ENCODE results near the gene SPECC1L. TPM values are rescaled to one million over a fixed set of nuclear protein-coding genes. Genes with fewer than 3 reads are reported as not detected.

The SPECC1L gene
- total RNA-seq, 1 experiment from 2014 or later = 40.8 TPM

DNA sequence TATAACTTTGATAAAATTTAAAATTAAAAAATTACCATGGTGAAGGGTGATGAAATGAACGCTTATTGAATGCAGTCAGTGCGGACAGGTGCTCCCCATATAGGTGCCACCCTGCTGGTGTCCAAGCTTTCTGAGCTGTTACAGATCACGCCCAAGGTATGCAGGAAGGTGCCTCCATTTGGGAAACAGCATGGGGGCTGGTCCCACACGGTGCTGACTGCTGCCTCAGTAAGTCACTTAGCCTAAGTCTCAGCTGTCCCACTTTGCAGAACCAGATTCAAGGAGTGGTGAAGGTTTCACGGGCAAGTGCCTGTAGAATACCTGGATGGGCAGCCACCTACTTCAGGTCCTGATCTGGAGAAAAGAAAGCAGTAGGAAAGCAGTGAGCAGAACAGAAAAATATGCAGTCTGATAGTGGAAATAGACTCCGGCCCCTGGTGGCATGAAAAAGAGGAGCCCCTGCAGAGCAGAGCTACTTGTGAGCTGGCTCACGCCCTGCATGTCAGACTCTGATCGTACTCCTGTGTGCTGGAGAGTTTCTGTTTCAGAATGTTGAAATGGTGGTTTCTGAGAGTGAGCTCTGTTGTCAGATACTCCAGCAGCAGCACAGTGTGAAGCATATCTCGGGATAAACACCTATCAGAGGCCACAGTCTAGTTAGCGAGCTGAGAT is 189.9 kb downstream of the SPECC1L start:
- BruUV-seq (replicated peaks) = no TSS peak
- Histone ChIP-seq H3K9me2 (ENCODE audit: insufficient read depth) (no peaks in the 10 kb centered on the region), H3K36me3 (ENCODE audit: control insufficient read depth in 1 of 2, insufficient read depth in 2 of 2, low read length in 2 of 2) (no peaks in the 10 kb centered on the region), H3K4me3 (replicated peaks in 1 of 2; ENCODE audit: low read depth in 1 of 2, low read length in 2 of 2) (no peak overlapping the region), H3K4me2 (ENCODE audit: low read length) (no peak overlapping the region), H3K27me3 (ENCODE audit: insufficient read depth, low read length) (no peaks in the 10 kb centered on the region), H3K4me1 (ENCODE audit: control insufficient read depth in 1 of 2, insufficient read depth in 2 of 2, low read length in 2 of 2) (peaks cover 4 to 13% of the 10 kb centered on the region in 2 experiments), H3K79me2 (ENCODE audit: insufficient read depth, low read length) (no peaks in the 10 kb centered on the region), H4K20me1 (ENCODE audit: insufficient read depth) (no peaks in the 10 kb centered on the region), H3K9me3 (ENCODE audit: control insufficient read depth in 1 of 2, insufficient read depth in 1 of 2, low read depth in 1 of 2, low read length in 2 of 2) (no peaks in the 10 kb centered on the region), H2AFZ (ENCODE audit: low read depth, low read length, poor library complexity, severe bottlenecking) (no peak overlapping the region), H3K27ac (ENCODE audit: low read depth, low read length) (no peak overlapping the region), H3K9ac (ENCODE audit: low read length) (no peak overlapping the region)
- POLR2A ChIA-PET = no interaction called here
- RAD21 ChIA-PET (ENCODE audit: low non-redundant PET in 1 of 2, low total read pairs in 2 of 2, uncharacterized antibody in 2 of 2, unreplicated experiment in 2 of 2) = no interaction called here
- TF ChIP-seq, protein P1, sequence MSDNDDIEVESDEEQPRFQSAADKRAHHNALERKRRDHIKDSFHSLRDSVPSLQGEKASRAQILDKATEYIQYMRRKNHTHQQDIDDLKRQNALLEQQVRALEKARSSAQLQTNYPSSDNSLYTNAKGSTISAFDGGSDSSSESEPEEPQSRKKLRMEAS (IDR thresholded peaks at IDR 0.05) = no peak
- TF ChIP-seq POLR2AphosphoS5 (IDR thresholded peaks at IDR 0.05; ENCODE audit: low read depth, low read length) = no peak
- TF ChIP-seq YY1 (IDR thresholded peaks at IDR 0.05; ENCODE audit: extremely low read depth, insufficient replicate concordance, low read depth, low read length) = no peak
- TF ChIP-seq CBX3 (IDR thresholded peaks at IDR 0.05; ENCODE audit: low read depth) = no peak
- no peak for TF ChIP-seq SRF (IDR thresholded peaks at IDR 0.05; ENCODE audit: low read depth)
- TF ChIP-seq EZH2 (IDR thresholded peaks at IDR 0.05) = no peak
- CTCF ChIA-PET = no interaction called here
- ATAC-seq = no peak
- intact Hi-C loops (cut with micrococcal nuclease) = no loop called here
- DNase-seq (ENCODE audit: low read depth, low spot score) = no peak

DNA sequence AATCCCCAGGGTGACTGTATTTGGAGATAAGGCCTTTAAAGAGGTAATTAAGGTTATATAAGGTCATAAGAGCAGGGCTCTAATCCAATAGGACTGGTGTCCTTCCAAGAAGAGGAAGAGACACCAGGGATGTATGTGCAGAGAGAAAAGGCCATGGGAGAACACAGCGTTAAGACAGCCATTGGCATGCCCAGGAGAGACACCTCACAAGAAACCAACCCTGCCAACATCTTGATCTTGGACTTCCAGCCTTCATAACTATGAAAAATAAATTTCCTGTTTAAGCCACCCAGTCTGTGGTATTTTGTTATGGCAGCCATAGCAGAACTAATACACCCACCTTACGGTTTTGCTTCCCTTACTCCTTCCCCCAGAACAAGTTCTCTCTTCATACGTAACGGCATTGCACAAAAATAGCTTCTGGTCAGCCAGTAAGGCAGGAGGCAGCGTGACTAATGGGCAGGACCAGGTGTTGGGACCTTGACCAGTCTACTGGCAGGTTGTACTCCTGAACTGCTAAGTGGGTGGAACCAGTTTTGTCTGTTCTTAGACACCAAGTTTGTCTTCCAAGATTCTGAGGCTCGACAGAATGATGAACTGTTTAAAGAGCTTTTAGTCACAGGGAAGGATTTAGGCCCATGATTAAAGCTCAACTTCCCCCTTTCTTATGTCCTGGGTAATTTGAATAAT is 192.6 kb downstream of the SPECC1L start:
- H3K4me1 ChIP-seq (ENCODE audit: control insufficient read depth in 1 of 2, insufficient read depth in 2 of 2, low read length in 2 of 2) = peaks cover 25 to 36% of the 10 kb centered on the region in 2 experiments
- H3K79me2 ChIP-seq (ENCODE audit: insufficient read depth, low read length) = no peaks in the 10 kb centered on the region
- no peak overlapping the region for H3K4me3 ChIP-seq (replicated peaks in 1 of 2; ENCODE audit: low read depth in 1 of 2, low read length in 2 of 2)
- no peaks in the 10 kb centered on the region for H4K20me1 ChIP-seq (ENCODE audit: insufficient read depth)
- no peak overlapping the region for H3K9ac ChIP-seq (ENCODE audit: low read length)
- ATAC-seq (no peak), DNase-seq (ENCODE audit: low read depth, low spot score) (no peak)
- BruUV-seq (replicated peaks) = no TSS peak
- TF ChIP-seq, protein P2, sequence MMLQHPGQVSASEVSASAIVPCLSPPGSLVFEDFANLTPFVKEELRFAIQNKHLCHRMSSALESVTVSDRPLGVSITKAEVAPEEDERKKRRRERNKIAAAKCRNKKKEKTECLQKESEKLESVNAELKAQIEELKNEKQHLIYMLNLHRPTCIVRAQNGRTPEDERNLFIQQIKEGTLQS (IDR thresholded peaks at IDR 0.05) = no peak
- TF ChIP-seq FOSL1 (IDR thresholded peaks at IDR 0.05; ENCODE audit: low read depth) (no peak), ZFX (IDR thresholded peaks at IDR 0.05) (no peak), YY1 (IDR thresholded peaks at IDR 0.05; ENCODE audit: extremely low read depth, insufficient replicate concordance, low read depth, low read length) (no peak), SRF (IDR thresholded peaks at IDR 0.05; ENCODE audit: low read depth) (no peak), EZH2phosphoT487 (IDR thresholded peaks at IDR 0.05; ENCODE audit: borderline replicate concordance) (no peak), CBX3 (IDR thresholded peaks at IDR 0.05; ENCODE audit: low read depth) (no peak), JUND (IDR thresholded peaks at IDR 0.05) (no peak), CEBPB (IDR thresholded peaks at IDR 0.05; ENCODE audit: low read depth) (no peak), EGR1 (IDR thresholded peaks at IDR 0.05; ENCODE audit: low read depth) (no peak), POLR2AphosphoS5 (IDR thresholded peaks at IDR 0.05; ENCODE audit: low read depth, low read length) (no peak), SP1 (IDR thresholded peaks at IDR 0.05; ENCODE audit: low read depth) (no peak), SIN3A (IDR thresholded peaks at IDR 0.05; ENCODE audit: low read depth) (no peak)
- TF ChIP-seq, protein P1 (IDR thresholded peaks at IDR 0.05) = no peak
- TF ChIP-seq, protein P3, sequence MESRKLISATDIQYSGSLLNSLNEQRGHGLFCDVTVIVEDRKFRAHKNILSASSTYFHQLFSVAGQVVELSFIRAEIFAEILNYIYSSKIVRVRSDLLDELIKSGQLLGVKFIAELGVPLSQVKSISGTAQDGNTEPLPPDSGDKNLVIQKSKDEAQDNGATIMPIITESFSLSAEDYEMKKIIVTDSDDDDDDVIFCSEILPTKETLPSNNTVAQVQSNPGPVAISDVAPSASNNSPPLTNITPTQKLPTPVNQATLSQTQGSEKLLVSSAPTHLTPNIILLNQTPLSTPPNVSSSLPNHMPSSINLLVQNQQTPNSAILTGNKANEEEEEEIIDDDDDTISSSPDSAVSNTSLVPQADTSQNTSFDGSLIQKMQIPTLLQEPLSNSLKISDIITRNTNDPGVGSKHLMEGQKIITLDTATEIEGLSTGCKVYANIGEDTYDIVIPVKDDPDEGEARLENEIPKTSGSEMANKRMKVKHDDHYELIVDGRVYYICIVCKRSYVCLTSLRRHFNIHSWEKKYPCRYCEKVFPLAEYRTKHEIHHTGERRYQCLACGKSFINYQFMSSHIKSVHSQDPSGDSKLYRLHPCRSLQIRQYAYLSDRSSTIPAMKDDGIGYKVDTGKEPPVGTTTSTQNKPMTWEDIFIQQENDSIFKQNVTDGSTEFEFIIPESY (IDR thresholded peaks at IDR 0.05; ENCODE audit: extremely low read depth, insufficient replicate concordance, low read length) = no peak
- H3K27me3 ChIP-seq (ENCODE audit: insufficient read depth, low read length) = no peaks in the 10 kb centered on the region
- no peaks in the 10 kb centered on the region for H3K9me2 ChIP-seq (ENCODE audit: insufficient read depth)
- H3K4me2 ChIP-seq (ENCODE audit: low read length) = no peak overlapping the region
- intact Hi-C loops (cut with micrococcal nuclease) = no loop called here
- no peak overlapping the region for H2AFZ ChIP-seq (ENCODE audit: low read depth, low read length, poor library complexity, severe bottlenecking)
- H3K9me3 ChIP-seq (ENCODE audit: control insufficient read depth in 1 of 2, insufficient read depth in 1 of 2, low read depth in 1 of 2, low read length in 2 of 2) = no peaks in the 10 kb centered on the region
- ChIA-PET CTCF (no interaction called here), POLR2A (no interaction called here), RAD21 (ENCODE audit: low non-redundant PET in 1 of 2, low total read pairs in 2 of 2, uncharacterized antibody in 2 of 2, unreplicated experiment in 2 of 2) (no interaction called here)
- H3K27ac ChIP-seq (ENCODE audit: low read depth, low read length) = no peak overlapping the region
- H3K36me3 ChIP-seq (ENCODE audit: control insufficient read depth in 1 of 2, insufficient read depth in 2 of 2, low read length in 2 of 2) = no peaks in the 10 kb centered on the region
